NCI-H1417 (cell line): ENCODE measurements around the gene ST6GALNAC3.
"Not testable (repeated sequence)": the region's sequence is repeated elsewhere in the genome, so short reads cannot be mapped to it uniquely, and the experiment has no call there.

Experiments
- DNase-seq, 3 experiments: peaks; one replicate each; lab custom pipeline; 2025; lab: John Stamatoyannopoulos, UW

ST6GALNAC3 gene

DNA sequence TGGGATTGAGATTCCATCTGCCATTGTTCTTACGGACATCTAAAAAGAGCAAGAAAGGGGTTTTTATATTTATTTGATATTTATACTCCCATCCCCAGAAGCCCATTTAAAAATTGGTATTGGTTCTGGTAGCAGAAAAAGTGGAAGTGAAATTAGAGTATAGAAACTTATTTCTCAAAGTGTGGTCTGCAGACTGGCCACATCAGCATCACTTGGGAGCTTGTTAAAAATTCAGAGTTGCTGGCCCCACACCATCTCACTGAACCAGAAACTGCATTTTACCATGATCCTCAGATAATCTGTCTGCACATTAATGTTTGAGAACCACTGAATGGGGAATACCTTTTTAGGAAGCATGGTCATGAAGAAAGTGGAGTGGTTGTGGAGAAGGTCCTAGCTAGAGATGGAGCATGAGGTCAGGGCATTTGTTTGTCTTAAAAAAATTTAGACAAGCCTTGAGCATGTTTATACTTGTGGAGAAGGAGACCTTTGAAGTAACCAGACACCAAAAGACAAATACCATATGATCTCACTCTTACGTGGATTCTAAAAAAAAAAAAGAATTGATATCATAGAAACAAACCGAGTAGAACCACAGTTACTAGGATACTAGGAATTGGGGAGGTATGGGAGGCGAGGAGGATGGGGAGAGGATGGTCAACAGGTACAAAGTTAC, 116.3 kb downstream of the ST6GALNAC3 start:
- no peak for DNase-seq

GRCh38 chr1:76191561-76191960, 117.0 kb downstream of the ST6GALNAC3 start:
- DNase-seq: no peak

GRCh38 chr1:76198452-76198851, 123.9 kb downstream of the ST6GALNAC3 start:
- no peak for DNase-seq

- DNase-seq: no peak
Measured at GRCh38 chr1:76202670-76203069, 128.1 kb downstream of the ST6GALNAC3 start.

DNA sequence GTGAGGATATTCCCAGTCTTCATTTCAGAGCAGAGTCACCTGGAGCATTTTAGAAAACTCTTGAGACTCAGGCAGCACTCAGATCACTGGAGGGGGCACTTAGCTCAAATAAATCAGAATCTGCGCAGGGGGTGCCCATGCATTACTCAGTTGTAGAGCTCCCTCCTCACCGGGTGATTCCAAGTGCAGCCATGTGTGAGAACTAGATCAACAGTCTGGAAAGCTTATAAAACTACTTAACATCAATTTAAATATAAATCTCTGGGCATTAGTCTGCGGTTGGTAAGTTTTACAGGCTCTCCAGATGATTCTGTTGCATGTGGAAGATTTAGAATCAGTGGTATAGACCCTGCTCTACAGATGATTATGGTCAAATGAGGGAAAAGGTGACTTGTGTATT, 128.6 kb downstream of the ST6GALNAC3 start:
- DNase-seq: peak; percentile 13 to 92 (median 60)

DNA sequence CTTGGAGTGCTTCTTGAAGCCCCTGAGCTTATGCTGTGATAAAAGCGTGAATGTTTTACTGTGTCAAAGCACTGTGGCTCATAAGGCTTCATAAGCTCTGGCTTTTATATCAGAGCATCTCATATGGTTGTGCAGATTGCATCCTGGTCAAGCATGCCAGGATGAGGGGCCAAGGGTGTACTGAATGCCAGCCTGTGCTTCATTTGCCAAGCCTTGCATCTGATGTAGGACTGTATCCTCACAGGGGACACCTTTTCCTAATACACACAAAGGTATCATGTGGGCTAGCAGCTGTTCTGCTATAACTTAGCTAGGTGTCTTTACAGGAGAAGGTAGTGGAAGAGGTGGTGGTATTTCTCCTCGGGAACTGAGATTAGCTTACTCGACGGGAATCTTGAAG, 134.7 kb downstream of the ST6GALNAC3 start:
- DNase-seq: no peak

DNA sequence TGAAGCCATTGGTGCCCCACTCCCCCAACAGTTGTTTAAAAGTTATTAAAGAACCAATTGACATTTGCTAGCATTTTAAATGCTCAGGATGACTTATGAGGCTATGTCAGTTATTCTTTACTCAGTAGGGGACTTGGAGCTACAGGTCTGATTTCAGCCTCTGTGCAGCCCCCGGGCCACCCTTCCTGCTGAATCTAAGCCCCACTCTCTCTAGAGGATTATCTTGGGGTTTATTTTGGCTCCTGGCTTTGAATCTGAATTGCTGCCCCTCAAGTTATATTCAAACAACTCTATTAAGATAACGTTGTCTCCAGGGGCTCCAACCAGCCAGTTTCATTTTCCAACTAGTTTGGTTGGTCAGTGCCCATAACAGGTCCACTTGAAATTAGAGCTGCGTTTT, 135.1 kb downstream of the ST6GALNAC3 start:
- DNase-seq: no peak

DNA sequence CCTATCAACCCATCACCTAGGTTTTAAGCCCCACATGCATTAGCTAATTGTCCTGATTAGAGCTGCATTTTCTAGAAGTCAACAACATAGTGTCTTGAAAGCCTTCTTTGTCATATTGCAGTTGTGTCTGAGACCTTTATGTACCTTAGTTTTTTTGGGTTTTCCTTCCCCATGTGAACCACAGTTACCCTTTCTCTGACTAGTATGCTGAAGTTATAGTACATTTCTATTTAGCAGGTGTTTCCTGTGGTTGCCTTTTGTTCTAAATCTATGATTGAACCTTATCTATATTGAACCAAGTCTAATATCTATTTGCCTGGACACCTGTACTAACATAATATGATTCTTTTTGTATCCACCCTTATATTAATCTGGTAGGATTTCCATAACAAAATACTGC, 135.6 kb downstream of the ST6GALNAC3 start:
- DNase-seq: no peak

DNA sequence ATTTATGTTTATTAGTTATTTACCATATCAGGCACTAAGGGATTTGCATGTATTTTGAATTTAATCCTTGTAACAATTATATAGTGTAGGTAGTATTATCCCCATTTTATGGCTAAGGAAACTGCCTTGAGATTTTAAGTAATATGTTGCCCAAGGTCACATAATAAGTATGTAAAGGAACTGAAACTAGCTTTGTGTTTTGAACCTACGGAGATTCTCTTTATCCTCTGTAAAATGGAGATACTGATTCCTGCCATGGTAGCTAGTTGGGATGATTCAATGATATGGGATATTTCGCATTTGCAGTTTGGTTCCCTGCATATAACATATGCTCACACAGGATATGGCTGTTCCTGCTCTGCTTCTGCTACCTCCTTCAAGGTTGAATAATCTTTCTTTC, 144.3 kb downstream of the ST6GALNAC3 start:
- DNase-seq: no peak

GRCh38 chr1:76219366-76219818, 144.8 kb downstream of the ST6GALNAC3 start:
- no peak for DNase-seq

DNA sequence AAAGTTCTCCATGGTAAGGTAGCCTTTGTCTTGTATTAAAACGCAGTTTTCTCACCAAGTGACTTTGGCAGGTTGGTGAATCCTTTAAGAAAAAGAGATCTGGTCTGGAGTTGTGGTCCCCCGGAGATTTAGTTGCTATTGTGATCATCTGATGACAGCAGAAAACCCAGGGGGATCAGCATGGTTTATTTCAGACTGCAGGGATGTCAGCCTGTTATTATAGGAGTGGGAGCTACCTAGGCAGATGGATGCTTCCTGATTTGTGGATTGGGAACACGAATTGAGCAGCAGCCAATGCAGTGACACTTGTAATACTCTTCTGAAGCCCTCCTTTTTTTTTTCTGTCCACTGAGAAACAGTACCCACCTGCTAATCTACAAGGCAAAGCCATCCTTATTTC, 150.2 kb downstream of the ST6GALNAC3 start:
- no peak for DNase-seq

DNA sequence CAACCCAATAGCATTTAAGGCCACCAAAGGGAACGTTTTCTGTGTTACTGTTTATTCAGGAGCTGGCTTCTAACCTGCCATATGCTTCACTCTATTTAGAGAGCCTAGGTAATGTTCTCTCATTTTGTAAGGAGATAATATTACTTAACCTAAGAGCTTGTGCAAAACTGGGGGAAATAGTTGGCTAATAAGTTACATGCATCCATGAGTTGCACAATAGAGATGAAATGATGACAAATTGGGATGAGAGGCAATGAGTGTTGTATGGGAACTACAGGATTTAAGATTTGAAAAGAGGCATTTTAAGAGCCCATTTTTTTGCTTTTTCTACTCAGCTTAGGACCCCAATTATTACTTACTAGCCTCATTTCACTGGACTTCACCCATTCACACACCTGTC, 151.0 kb downstream of the ST6GALNAC3 start:
- no peak for DNase-seq

- DNase-seq: no peak
Measured at GRCh38 chr1:76227621-76228020, 153.1 kb downstream of the ST6GALNAC3 start.

DNA sequence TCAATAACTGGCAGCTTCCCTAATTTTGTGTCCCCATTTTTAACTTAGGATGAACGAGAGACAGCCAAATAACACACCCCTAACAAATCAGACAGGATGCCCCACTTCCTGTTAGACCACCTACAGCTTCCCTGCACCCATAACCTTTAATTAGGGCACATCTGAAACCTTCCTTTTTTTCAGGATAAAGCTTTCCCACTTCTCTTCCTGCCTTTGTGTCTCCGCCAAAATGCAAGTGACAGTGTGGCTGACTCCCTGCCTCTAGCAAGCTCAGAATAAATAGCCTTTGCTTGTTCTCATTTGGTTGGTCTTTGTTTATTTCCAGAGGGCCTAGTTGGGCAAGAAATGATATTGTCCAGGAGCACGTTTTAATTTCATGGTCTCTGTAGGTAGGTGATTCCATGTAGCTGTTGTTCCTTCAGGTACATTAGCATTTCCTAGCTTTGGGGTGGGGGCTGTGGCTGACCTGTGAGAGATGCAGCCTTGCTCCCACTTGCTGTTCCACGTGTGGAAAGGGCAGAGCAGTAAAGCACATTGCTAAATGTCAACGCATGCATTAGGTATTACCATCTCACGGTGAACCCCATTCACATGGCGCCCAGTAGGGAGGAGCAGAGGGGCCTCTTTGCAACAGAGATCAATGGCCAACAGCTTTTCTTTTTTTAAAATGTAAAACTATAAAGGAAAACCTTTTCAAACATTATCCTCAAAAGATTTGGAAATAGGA, 154.9 kb downstream of the ST6GALNAC3 start:
- DNase-seq: peak in 2 of 3 experiments; percentile 23 to 35

DNA sequence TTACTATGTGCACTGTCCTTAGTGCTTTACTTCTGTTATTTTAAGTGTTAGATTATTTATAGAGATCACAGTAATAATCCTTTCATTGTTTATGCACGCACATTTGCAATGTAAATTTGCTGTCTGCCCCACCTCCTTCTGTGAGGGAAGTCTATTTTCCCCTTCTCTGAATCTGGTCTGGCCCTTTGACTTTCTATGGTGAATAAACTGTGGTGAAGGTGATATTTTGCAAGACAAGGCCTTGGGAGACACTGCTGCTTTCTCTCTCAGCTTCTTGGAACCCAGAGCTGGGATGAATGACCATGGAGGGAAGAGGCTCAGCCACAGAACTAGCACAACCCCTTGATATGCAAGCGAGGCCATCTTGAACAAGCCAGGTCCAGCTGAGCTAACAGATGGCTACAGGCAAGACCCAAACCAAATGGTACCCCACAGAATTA, 156.3 kb downstream of the ST6GALNAC3 start:
- DNase-seq: no peak

DNA sequence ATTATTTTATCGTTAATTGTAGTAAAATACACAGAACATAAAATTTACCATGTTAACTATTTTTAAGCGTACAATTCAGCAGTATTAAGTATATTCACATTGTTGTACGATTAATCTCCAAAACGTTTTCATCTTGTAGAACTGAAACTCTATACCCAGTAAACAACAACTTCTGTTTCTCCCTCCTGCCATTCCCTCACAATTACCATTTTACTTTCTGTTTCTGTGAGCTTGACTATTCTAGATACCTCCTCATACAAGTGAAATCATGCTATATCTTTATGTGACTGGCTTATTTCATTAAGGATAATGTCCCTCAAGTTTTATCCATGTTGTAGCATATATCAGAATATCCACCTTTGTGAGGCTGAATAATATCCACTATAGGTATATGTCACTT, 156.8 kb downstream of the ST6GALNAC3 start:
- no peak for DNase-seq

DNA sequence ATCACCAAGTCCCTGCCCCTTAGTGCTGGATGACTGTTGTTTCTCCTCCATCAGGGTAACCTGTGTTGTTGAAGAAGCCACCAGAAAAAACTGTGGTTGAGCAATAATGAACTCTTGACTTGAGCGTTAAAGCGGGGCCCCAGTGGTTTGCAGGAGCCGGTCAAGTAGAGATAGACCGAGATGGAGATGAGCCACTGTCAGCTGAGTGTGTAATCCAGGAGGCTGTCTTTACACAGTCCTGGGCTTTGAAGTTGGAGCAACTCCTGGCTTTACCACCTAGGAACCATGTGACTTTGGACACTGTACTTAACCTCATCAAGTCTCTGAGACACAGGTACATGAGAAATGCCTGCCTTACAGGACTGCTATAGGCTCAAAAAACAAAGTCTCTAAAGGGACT, 158.1 kb downstream of the ST6GALNAC3 start:
- DNase-seq: no peak

- DNase-seq: no peak
Measured at GRCh38 chr1:76234061-76234460, 159.5 kb downstream of the ST6GALNAC3 start.

DNA sequence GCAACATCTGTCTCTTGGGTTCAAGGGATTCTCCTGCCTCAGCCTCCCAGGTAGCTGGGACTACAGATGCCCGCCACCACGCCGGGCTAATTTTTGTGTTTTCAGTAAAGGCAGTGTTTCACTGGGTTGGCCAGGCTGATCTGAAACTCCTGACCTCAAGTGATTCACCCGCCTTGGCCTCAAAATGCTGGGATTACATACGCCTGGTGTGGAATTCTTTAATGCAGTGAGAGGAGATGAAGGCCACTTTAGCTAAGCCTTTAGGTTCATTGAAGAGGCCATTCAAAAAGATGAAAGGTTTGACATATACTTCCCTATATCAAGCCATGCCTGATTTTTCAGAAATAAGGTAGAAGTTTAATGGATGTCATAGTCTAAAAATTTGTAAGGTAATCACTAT, 162.7 kb downstream of the ST6GALNAC3 start:
- no peak for DNase-seq

- no peak for DNase-seq
Measured at GRCh38 chr1:76238094-76238628, 163.6 kb downstream of the ST6GALNAC3 start.

DNA sequence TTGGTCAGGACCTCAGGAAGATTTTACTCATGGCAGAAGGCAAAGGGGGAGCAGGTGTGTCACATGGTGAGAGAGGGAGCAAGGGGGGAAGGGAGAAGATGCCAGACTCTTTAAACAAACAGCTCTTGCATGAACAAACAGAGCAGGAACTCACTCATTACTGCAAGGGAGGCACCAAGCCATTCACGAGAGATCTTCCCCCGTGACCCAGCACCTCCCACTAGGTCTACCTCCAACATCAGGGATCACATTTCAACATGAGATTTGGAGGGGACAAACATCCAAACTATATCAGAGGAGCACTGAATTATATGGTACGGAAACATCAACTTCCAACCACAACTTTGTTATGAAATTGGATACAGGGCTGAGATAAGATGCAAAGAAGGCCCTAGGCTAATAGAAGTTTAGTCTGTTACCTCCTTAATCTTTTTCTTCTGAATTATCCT, 164.9 kb downstream of the ST6GALNAC3 start:
- DNase-seq: peak in 2 of 3 experiments; percentile 8 to 47

- DNase-seq: no peak
Measured at GRCh38 chr1:76240316-76240715, 165.8 kb downstream of the ST6GALNAC3 start.

DNA sequence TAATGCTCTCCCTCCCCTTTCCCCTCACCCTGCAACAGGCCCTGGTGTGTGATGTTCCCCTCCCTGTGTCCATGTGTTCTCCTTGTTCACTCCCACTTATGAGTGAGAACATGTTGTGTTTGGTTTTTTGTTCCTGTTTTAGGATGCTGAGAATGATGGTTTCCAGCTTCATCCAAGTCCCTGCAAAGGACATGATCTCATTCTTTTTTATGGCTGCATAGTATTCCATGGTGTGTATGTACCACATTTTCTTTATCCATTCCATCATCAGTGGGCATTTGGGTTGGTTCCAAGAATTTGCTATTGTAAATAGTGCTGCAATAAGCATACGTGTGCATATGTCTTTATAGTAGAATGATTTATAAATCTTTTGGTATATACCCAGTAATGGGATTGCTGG, 168.0 kb downstream of the ST6GALNAC3 start:
- not testable (repeated sequence) for DNase-seq
